GM18519 (cell line): ENCODE data around the gene PLOD2.
A peak's percentile ranks its signal among the peaks of the same experiment; 100 is the strongest.

Experiments used
- ATAC-seq: cut with Tn5 transposase; IDR thresholded peaks from one replicate; pipeline ENCODE4 v1.9.1; 2021; ENCODE audit warnings: mild to moderate bottlenecking, moderate library complexity; ENCODE audit not compliant: unreplicated experiment, low FRiP score

PLOD2 gene

DNA sequence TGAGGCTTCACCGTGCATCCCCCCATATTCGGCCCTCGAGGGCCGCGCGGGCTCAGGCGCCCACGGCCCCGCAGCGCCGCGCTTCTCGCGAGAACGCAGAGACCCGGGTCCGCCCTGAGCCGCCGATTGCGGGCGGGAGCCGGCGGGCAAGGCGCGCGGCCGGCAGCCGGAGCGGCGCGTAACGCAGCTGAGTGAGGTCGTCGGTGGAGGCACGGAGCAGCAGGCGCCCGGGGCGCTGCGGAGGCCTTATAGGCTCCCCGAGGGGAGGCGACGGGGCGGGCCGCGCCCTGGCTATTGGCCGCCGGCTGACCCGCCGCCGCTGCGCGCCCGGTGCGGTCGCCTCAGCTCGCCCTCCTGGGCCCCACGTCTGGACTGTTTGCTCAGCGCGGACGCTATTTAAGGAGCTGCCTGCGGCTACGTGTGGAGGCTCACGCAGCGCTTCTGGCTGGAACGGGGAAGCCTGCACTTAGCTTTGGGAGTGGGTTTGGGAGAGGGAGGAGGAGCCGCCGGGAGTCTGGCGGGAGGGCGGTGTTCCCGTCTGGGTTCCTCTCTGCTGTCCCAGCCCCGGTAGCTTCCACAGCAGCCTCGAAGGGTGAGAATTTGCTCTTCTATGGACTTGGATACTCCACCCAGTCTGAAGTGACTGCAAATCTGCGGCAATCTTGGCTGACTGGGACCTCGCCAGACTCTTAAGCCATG is at the start of gene PLOD2:
TSS of gene PLOD2 (minus strand) at position 221 of the 699 bp plus-strand sequence. CDS start at position 26, 195 bp downstream.
- peak; percentile 67 for ATAC-seq

DNA sequence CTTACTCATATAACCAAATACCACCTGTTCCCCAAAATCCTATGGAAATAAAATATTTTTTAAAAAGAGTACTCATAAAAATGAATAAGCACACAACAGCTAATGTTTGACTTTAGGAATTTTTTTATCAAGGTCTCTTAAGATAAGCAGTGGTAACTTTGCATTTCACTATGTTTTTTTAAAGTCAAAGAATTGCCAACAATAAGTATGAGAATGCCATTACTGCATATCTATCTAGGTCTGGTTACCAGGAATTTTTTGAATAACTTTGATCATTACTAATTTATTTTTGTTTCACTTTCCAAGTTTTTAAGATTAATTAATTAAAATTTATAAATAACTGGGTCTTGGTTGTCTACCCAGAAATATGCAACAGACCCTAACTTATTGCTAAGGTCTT is 48.4 kb upstream of the PLOD2 start:
- no peak for ATAC-seq

DNA sequence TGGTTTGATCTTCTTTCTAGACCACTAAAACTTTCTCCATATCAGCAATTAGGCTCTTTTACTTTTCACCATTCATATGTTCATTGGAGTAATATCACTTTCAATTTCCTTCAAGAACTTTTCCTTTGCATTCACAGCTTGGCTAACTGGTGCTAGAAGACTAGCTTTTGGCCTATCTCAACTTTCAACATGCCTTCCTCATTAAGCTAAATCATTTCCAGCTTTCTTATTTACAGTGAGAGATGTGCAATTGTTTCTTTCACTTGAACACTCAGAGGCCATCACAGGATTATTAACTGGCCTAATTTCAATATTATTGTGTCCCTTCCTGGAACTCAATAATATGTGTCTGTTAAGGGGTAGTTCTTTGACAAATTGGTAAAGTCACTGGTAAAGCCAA is 42.8 kb upstream of the PLOD2 start:
- no peak for ATAC-seq

DNA sequence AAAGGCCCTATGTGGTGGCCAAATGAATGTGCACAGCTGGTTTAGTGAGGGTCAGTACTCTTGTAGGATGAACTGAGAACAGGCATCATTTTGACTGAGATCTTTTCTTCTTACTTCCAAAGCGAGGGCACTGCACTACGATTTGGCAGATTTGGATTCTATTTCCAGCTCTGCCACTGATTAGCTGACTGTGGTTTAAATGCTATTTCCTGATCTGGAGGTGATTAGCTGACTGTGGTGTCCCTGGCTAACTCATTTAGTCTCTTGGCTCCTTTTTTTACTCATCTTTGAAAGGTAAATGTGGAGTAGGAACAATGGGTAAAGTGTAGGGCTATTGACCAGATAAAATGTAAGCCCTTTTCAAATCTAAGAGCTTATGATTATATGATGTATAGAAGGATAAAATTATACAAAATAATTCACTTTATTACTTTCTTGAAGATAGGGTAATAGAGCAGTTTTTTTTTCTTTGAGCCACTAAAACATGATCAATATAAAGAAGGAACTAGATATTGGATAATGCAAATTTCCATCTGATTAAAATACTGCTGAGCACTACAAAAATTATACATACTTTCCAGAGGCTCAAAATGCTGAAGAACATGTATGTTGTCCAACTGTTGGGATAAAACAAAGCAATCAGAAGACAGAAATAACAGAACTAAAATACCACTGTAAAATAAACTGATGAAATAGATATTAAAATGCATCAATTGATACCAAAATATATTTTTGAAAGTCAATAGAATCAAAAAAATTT is 39.7 kb upstream of the PLOD2 start:
- no peak for ATAC-seq

DNA sequence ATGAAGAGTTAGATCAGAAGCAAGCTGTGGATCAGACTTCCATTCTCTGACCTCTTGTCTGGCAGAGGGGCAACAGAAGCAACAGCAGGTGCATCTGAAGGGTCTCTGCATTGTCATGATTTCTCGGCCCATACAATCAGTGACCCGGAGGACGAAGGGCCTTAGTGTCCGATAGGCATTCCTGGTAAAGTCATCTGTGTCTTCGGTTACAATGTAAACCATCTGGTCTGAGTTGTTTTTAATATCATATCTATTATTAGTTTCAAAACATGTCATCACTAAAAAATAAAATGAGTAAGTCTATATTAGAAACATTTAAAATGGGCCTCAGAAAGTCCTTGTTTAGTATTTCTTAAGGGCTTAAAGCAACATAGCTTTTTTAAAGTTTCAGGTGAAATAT is 38.8 kb upstream of the PLOD2 start:
- ATAC-seq, result no peak

DNA sequence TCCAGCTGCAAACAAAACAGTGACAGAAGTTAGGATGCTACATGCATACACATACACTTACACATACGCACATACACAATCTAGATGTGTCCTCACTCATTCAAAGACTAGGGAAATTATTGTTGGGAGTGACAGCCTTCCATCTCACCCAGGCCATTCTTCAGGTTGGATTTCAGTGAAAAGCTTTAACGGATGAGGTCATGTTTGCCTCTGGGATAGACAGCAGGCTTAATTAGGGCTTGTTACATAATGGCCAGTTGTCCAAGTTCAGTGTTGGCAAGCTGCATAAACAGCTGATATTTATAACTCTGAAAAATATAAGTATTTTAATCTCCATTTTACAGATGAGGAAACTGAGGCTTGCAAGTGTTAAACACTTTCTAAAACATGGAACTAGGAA is 35.8 kb upstream of the PLOD2 start:
- ATAC-seq, result no peak

DNA sequence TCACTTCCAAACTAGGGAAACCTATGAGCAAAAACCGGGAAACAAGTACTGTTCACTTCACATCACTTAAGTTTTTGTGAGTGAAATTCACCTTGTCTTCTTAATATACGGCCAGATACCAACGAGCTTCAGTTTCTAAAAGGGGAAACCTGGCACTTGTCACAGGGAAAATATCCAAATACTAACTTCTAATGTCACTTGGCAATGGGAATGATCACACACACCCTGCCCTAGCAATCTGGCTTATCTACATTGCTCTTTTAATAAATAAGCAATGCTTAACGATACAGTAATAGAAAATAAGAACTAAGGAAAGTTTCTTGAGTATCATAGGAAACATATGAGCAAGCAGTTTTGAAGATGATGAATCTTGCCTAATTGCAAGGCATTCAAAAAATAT is 34.6 kb upstream of the PLOD2 start:
- no peak for ATAC-seq

DNA sequence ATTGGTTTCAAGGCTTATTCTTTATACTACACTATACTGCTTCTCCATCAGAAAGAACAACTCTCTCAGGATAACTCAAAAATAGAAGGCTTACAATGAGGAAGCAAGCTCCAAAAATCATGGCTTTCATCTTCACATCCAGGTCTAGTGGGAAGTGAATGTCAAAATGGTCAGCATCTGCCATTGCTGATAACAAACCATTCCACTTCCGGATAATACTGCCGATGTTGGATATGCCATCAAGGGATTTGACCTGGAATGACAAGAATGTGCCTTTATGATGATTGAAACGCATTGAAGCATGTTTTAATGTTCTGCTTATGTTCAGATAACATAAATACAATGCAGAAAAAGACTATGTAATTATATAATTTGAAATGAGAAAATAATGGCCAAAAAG is 34.0 kb upstream of the PLOD2 start:
- ATAC-seq, result no peak

DNA sequence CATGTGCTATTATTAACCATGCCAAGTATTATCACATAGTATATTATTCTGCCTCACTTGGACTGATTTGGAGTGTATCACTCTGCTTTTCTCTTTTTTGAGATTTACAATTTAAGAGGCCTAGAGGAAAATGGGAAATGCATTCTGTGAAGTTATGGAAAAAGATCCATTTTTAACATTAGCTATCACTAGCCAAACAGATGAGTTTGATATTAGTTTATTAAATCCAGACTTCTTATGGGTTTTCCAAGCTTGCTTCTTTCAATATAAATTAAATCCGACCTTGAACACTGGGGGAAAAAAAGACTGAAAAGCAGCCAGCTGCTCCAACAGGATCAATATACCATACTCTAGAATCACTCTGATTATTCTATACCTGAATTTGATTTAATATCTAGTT is 30.1 kb upstream of the PLOD2 start:
- ATAC-seq, result no peak

DNA sequence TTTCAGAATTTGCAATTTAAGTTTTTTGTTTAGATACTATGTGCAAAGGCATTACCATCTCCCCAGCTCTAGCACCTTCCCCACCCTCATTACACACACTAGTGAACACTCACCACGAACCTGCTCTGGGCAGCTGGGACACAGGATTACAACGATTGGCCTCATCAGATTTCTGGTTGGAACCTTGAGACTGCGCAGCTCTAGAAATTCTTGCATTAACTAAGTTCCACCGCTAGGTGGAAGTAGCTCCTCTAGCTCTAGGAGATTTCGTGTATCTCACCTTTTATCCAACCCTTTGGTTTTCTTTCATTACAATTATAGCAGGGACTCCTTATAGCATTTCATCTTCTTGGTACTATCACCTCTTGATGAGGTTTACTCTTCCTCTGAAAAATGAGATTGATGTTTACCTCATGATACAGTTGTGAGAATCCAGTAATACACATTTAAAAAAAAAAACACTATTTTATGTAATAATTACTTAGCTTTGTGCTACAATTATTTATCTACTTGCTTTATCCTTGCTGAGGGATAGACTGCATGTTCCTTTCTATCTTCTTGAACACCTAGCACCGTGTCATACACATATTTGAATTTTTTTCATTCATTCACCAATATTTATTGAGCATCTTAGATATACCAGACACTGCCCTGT is 28.7 kb upstream of the PLOD2 start:
- ATAC-seq, result peak; percentile 94

DNA sequence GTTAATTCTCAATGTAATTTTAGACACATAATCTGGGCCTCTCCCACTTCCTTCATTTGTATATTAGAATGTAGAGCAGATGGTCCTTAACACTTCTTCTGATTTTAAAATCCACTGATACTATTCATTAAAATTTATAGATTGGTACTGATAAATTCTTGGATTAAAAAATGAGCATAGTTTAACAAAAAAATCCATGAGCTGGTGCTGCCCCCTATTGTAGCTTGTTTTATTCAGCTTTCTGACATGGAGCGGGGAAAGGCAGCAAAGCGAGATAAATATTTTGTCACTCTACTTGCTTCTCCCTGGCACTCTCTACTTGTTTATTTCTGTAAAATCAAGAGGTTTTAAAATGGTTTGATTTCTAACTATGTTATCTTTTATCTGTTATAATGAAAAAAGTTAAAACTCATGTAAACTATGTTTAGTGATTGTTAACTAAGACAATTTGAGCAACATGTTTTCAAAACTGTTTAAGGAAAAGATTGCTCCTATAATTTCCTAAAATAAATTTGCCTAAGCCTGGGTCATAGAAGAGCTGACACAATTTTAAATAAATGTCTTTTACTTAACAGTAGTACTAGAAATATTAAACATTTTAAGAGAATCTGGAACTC is 26.5 kb upstream of the PLOD2 start:
- ATAC-seq, result no peak

DNA sequence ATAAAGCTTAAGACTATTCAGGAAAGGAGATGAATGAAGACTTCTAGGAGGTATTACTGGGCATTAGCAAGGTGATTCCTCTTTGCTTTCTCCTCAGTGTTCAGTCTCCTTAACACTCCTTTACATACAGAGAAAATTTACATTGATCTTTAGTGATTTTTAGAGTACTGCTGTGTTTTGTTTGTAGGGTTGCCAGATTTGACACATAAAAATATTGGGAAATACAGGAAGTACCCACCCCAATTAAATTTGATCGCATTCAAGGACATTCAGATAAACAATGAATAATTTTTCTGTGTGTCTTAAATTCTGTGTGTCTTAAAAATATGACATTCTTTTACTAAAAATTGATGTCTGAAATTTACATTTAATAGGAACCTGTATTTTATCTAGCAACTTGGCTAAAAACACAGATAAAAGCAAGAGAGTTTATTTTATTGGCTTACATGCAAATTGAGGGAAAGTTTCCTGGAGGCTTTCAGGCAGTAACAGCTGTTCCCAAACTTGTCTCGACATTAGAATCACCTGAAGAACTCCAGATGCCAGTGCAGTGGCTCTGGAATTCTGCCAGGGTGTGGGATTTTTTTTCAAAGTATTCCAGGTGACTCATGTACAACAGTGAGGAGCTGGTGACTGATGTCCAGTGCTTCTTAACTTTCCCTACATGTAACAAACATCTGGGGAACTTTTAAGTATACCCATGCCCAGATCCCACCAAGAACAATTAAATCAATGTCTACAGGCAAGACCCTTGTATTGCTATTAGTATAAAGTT is 23.4 kb upstream of the PLOD2 start:
- no peak for ATAC-seq

DNA sequence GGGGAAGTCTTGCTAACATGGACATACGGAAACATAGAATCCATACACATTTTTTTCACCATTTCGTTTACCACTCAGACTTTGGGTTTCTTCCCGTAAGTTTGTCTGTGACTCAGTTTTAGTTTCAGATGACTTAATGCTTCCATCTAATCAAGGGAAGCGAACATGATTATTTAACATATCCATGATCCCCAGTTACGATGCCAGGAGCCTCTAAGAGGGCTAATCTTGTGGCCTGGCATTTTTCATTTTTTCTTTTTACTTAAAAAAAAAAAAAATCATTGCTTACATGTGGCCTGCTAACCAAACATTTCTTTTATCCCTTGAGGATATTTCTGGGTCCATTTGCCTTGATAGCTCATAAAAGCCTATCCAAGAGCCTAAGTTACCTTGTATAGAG is 20.2 kb upstream of the PLOD2 start:
- ATAC-seq, result no peak

DNA sequence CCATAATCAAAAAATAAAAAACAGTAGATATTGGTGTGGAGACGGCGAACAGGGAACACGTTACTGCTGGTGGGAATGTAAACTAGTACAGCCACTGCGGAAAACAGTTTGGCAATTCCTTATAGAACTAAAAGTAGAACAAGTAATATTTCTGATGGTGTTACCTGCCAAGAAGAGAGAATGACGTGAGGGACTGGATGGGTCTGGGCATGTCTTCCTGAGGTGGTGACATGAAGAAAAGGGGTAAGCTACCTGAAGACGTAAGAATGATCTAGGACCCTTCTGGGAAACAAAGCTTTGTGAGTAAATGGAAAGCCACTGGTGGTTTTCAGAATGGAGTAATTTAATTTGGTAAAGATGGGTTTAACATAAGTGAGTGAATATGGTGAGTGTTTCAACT is 19.4 kb upstream of the PLOD2 start:
- no peak for ATAC-seq

DNA sequence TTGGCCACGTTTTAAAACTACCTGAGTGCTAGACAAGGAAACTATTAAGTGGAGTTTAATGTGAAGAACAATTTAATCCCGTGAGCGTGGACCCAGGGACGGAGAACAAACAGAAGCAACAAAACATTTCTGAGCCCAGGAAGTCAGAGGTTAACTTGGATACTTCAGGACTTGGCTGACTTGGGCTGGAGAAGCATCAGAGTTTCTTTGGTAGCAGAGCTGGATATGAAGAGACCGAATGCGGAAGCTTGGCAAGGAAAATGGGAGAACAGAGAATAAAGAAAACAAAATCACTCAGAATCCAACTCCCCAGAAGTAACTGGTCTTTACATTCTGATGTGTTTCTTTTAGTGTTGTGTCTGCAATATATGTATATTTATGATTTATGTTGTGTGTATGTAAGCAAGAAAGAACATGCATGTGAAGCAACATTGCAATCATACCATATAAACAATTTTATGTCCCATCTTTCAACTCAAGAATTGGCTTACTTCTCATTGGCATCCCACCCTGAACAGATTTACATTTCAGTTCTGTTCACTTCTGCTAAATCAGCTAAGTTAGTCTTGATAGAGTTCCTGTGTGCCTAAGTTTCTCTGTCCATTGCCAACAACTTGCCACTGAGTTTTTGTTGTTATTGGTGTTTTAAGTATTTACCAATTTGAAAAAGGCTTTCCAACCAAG is 17.2 kb upstream of the PLOD2 start:
- ATAC-seq, result no peak

DNA sequence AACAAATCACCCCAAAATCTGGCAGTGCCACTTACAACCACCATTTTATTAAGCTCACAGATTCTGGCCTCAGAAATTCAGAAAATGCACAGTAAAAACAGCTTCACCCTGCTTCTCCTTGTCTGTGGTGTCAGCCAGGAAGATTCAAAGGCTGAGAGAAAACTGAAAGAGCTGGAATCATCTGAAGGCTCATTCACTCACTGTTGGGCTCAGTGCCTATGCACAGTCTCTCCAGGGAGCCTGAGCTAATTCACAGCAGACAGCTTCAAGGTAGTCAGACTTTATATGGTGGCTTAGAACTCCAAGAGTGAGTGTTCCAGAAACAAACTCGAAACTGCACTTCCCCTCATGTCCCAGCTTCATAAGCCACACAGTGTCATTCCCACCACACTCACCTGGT is 16.5 kb upstream of the PLOD2 start:
- ATAC-seq, result no peak

DNA sequence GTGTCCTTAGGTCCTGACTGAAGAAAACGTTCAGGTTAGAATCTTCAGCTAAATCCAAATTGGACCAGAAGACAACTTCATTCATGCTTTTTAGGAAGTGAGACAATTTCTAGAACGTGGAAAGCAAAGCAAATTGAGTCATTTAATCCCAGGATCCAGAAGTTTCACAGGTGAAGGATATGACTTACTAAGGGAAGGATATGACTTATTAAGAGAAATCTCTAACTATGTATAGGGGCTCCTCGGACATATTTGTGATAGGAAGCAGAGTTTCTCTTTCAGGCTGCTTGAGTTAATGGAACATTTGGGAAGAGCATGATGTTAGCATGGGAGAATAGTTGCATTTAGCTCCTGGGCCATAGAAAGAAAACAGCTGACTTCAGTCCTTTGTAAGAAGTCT is 16.1 kb upstream of the PLOD2 start:
- ATAC-seq, result no peak

DNA sequence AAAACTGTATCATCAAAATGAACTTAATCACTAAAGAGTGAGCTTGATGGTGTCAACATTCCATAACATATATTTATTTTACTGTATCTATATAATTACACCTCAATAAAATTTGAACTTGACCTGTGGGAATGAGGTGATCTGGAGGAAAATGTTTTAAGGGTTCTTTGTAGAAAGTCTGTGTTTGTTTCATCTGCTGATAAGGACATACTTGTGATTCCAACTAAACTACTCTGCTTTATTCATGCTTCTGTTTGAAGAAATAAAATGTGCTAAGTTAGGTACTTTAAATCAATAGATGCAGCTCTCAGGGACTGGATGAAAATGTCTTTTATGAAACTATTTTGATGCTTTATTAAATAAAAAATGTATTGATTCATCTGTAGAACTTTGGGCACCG is 11.6 kb upstream of the PLOD2 start:
- no peak for ATAC-seq

DNA sequence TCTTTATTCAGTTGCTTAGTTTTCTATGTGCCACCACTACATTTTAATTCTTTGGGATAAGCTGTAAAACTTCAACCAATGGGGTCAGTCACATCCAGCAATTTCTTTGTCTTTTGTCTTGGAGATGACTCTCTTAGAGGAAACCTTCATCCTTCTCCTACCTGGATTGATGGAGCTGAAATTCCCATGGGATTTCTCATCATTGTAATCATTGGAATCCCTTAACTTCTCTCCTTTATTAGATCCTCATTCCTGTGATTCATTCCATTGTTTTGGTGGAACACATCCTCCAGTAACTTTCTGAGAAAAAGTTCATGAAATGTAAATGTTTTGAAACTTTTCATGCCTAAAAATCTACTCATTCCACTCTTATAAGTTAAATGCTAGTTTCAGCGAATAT is 9.6 kb upstream of the PLOD2 start:
- ATAC-seq, result no peak

DNA sequence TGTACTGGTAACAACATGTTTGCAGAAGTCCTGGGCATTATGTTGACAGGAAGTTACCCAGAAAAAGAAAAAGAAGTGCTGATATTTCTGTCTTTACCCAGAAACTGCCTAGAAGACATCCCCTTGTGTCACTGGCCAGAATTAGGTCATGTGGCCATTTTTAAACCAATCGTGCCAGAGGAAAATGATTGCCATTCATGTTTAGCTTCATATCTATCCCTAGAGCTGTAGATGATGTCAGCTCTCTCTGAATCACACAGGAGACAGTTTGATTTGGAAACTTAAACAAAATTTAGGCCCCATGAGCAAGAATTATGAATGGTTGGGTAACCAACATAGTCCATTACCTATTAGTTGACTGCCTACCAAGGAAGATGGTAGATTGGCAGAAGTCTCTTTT is 8.9 kb upstream of the PLOD2 start:
- no peak for ATAC-seq
